ENCODE data around the gene OR5M10.
A peak's percentile ranks its signal among the peaks of the same experiment; 100 is the strongest.
"Not testable (repeated sequence)": the region's sequence is repeated elsewhere in the genome, so short reads cannot be mapped to it uniquely, and the experiment has no call there.

OR5M10 gene

DNA sequence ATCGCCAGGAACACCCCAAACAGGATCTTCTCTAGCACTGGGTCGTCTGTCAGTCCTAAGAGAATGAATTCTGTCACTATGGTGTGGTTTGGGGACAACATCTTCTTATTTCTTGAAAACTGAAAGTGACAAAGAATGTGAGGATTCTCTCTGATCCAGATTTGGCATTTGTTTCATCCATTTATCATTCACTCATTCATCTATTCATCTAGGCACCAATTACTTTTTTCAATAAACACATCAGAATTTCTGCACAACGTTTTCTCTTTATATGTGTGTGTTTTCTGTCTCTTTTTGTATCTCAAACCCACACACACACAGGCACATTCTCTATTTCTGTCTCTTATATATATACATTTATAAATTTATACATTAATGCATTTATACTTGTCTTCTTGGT lies at the start of gene OR5M10:
Gene OR5M10, minus strand, starts transcription at position 101 of the 400 bp plus-strand sequence. Its CDS starts 0 bp downstream, at position 101.
- Mint-ChIP-seq H3K36me3 (no peaks in the 10 kb centered on the region), H3K4me3 (no peak within 1 kb of the TSS), H3K27ac (no peak within 1 kb of the TSS), H3K9me3 (peaks cover 7% of the 10 kb centered on the region), H3K4me1 (no peaks in the 10 kb centered on the region)
- ATAC-seq: no peak
- no peak for DNase-seq (ENCODE audit: low spot score in 2 of 2)

DNA sequence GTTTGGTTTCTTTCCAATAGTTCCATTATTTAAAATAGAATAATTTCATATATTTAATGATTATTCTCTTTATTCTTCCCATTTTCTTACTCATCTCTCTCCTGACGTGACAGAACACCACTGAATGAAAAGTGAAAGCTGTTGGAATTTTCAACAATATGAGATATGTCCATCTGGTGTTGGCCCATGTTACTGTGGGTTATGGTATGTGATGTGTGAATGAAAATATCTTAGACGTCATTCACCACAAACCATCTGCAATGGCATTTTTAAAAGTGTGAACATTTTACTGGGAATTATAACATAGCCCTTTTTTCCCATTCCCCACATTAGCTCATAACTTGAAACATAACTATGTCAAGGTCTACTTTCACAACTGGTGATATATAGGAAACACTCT lies 48.4 kb upstream of the OR5M10 start:
- Mint-ChIP-seq H3K36me3 (no peaks in the 10 kb centered on the region), H3K9me3 (peaks cover 20% of the 10 kb centered on the region), H3K4me1 (no peaks in the 10 kb centered on the region), H3K4me3 (no peak overlapping the region), H3K27ac (no peak overlapping the region)
- no peak for ATAC-seq
- DNase-seq (ENCODE audit: low spot score in 2 of 2): no peak

DNA sequence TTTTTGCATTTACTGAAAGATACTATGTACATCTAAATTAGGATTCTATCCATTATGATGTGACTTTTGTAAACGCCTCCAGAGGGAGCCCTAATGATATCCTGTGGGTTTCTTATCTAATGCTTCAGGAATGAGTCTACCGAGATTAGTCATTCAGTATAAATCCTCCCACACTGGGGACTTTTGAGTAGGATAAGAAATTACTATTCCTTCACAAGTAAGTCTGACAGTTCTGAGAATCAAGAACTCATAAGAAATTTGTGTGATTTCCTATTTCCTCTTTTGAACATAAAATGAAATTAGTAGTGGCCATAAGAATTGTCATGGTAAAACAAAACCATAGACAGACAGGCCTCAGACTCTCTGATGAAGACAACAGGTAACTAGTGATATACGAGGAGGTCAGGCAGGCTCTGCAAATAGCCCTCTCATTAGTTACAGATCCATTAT lies 47.2 kb upstream of the OR5M10 start:
- ATAC-seq: peak; percentile 60
- no peak overlapping the region for H3K27ac Mint-ChIP-seq
- DNase-seq (ENCODE audit: low spot score in 2 of 2): no peak
- no peak overlapping the region for H3K4me3 Mint-ChIP-seq
- peaks cover 25% of the 10 kb centered on the region for H3K9me3 Mint-ChIP-seq
- no peaks in the 10 kb centered on the region for H3K36me3 Mint-ChIP-seq
- no peaks in the 10 kb centered on the region for H3K4me1 Mint-ChIP-seq

DNA sequence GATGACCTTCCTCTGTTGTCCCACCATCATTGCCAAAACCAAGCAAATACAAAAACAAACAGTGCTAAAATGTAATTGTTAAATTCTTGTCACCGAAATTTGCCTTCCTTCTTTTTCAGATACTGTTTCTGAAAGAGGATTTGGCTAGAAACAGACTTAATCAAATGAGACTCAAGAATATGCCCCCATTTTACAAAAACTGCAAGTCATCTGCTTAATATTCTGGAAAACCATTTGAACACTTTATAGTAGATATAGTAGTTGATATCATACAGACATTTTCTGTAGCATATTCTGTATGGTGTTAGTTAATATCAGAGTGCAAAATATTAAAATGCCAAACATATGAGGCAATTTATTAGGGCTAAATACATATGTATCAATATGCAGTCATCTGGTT lies 33.7 kb upstream of the OR5M10 start:
- Mint-ChIP-seq H3K36me3 (no peaks in the 10 kb centered on the region), H3K9me3 (peaks cover 15% of the 10 kb centered on the region), H3K27ac (no peak overlapping the region), H3K4me1 (no peaks in the 10 kb centered on the region), H3K4me3 (no peak overlapping the region)
- DNase-seq (ENCODE audit: low spot score in 2 of 2) (no peak), ATAC-seq (no peak)

DNA sequence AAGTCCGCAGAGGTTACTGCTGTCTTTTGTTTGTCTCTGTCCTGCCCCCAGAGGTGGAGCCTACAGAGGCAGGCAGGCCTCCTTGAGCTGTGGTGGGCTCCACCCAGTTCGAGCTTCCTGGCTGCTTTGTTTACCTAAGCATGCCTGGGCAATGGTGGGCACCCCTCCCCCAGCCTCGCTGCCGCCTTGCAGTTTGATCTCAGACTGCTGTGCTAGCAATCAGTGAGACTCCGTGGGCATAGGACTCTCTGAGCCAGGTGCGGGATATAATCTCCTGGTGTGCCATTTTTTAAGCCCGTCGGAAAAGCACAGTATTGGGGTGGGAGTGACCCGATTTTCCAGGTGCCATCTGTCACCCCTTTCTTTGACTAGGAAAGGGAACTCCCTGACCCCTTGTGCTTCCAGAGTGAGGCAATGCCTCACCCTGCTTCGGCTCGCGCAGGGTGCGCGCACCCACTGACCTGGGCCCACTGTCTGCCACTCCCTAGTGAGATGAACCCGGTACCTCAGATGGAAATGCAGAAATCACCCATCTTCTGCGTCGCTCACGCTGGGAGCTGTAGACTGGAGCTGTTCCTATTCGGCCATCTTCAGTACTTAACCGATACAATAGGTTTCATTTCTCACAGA lies 14.7 kb upstream of the OR5M10 start:
- H3K4me1 Mint-ChIP-seq; H3K27ac Mint-ChIP-seq; ATAC-seq; H3K4me3 Mint-ChIP-seq; DNase-seq (ENCODE audit: low spot score in 2 of 2); H3K36me3 Mint-ChIP-seq: not testable (repeated sequence)
- peaks cover 11% of the 10 kb centered on the region for H3K9me3 Mint-ChIP-seq

DNA sequence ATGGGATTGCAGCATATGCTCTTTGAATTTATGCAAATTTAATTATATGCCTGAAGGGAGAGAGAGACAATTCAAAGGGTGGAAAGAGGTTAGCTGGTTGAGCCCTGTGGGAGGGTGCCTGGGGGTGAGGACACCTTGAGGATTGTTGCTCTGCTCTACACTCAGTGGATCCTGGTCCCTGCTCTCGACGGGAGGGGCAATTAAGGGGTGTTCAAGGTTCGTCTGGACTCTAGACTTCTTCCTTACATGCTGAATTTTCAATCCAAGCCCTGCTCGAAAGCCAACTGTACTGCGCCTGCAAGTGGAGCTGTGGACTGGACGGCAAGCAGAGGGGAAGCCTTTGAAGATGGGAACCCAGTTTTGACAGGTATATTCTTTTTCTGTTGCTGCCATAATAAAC lies 18.9 kb downstream of the OR5M10 start:
- DNase-seq (ENCODE audit: low spot score in 2 of 2) (no peak), ATAC-seq (no peak)
- Mint-ChIP-seq H3K36me3 (no peaks in the 10 kb centered on the region), H3K27ac (no peak overlapping the region), H3K4me1 (no peaks in the 10 kb centered on the region), H3K9me3 (peaks cover 16% of the 10 kb centered on the region), H3K4me3 (no peak overlapping the region)

DNA sequence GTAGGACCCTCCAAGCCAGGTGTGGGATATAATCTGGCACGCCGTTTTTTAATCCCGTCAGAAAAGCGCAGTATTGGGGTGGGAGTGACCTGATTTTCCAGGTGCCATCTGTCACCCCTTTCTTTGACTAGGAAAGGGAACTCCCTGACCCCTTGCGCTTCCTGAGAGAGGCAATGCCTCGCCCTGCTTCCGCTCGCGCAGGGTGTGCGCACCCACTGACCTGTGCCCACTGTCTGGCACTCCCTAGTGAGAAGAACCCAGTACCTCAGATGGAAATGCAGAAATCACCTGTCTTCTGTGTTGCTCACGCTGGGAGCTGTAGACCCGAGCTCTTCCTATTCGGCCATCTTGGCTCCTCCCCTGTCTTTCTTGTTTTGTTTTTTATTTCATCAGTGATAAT lies 22.8 kb downstream of the OR5M10 start:
- not testable (repeated sequence) for H3K4me1 Mint-ChIP-seq; ATAC-seq; H3K36me3 Mint-ChIP-seq; DNase-seq (ENCODE audit: low spot score in 2 of 2); H3K27ac Mint-ChIP-seq; H3K9me3 Mint-ChIP-seq; H3K4me3 Mint-ChIP-seq

DNA sequence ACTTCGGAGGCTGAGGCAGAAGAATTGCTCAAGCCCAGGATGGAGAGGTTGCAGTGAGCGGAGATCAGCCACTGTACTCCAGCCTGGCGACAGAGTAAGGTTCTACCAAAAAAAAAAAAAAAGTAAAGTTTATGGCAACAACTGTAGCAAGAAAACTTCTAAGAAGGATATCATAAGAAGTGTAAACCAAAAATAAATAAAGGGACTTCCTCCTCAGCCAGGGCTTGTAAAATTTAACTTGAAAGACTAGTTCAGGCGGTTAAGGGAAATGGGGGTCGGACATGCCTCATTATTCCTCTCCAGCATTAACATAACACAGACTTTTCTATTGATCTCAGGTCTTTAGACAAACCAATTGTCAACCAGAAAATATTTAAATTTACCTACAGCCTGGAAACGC lies 32.0 kb downstream of the OR5M10 start:
- DNase-seq (ENCODE audit: low spot score in 2 of 2) (no peak), ATAC-seq (no peak)
- no peaks in the 10 kb centered on the region for H3K36me3 Mint-ChIP-seq
- peaks cover 15% of the 10 kb centered on the region for H3K9me3 Mint-ChIP-seq
- H3K4me1 Mint-ChIP-seq: no peaks in the 10 kb centered on the region
- H3K4me3 Mint-ChIP-seq: no peak overlapping the region
- H3K27ac Mint-ChIP-seq: no peak overlapping the region

DNA sequence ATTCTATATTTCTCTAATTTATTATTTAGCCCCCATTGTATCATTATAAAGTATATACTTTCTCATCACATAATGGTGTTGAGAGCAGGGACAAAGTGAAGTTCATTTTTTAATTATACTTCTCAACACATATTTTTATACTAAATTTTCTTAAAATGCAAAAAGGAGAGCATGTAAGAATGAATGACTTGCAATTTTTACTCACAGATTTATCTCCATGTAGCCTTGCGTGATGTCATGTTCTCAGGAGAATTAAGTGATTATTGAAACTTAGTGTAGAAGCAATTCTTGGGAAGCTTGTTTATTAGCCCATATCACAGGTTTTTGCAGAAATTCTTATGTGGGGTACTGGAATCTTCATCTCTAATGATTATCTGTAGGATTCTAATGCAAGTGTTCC lies 33.8 kb downstream of the OR5M10 start:
- no peak overlapping the region for H3K4me3 Mint-ChIP-seq
- no peaks in the 10 kb centered on the region for H3K36me3 Mint-ChIP-seq
- H3K4me1 Mint-ChIP-seq: no peaks in the 10 kb centered on the region
- ATAC-seq (no peak), DNase-seq (ENCODE audit: low spot score in 2 of 2) (no peak)
- H3K9me3 Mint-ChIP-seq: peaks cover 18% of the 10 kb centered on the region
- H3K27ac Mint-ChIP-seq: no peak overlapping the region

DNA sequence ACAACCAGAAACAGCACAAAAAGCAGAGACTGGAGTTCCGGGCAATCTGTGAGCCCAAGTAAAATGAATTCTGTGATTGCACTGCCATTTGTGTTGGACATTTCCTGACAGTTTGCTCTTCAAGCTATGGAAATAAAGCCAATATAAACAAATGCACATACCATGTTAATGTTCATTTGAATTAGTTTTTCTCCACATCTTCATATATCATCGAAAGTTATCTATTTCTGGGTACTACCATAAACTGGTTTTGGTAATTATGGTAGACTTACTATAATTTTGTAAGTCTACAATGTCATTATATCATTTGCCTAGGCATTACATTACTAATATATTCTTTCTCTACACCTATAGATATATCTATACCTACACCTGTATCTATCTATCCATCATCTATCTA lies 34.4 kb downstream of the OR5M10 start, which contains the start of gene OR5M11:
Gene OR5M11, minus strand, starts transcription at position 101 of the 400 bp plus-strand sequence. Its CDS starts 0 bp downstream, at position 101.
- Mint-ChIP-seq H3K27ac (no peak within 1 kb of the TSS), H3K36me3 (no peaks in the 10 kb centered on the region), H3K4me3 (no peak within 1 kb of the TSS), H3K9me3 (peaks cover 15% of the 10 kb centered on the region), H3K4me1 (no peaks in the 10 kb centered on the region)
- ATAC-seq: no peak
- DNase-seq (ENCODE audit: low spot score in 2 of 2): no peak

DNA sequence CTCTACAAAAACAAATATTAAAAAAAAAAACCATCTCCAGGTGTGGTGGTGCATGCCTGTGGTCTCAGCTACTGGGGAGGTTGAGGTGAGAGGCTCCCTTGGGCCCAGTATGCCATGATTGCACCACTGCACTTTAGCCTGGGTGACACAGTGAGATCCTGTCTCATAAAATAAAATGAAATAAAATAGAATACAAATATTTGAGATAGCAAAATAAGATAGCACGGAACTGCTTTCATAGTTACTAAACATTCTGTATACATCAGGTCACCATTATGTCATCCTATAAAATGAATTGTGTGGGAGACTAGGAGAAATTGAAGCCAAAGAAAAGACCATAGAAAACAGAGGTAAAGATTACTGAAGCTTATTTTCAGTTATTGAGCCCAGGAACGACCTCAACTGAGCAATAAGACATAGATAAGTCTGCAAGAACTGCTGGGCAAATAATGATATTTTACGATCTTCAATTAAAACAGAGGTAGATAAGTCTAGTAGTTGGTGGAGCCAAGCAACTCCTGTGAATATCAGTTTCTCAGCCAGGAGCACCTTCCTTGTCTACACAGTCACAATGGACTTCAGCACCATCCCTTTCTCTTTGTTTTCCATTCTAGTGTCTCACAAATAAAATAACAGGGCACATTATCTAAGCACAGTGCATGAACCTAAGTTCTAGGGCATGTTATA lies 44.3 kb downstream of the OR5M10 start:
- Mint-ChIP-seq H3K4me1 (no peaks in the 10 kb centered on the region), H3K36me3 (no peaks in the 10 kb centered on the region), H3K9me3 (peaks cover 10% of the 10 kb centered on the region), H3K27ac (no peak overlapping the region), H3K4me3 (no peak overlapping the region)
- ATAC-seq: no peak
- no peak for DNase-seq (ENCODE audit: low spot score in 2 of 2)

DNA sequence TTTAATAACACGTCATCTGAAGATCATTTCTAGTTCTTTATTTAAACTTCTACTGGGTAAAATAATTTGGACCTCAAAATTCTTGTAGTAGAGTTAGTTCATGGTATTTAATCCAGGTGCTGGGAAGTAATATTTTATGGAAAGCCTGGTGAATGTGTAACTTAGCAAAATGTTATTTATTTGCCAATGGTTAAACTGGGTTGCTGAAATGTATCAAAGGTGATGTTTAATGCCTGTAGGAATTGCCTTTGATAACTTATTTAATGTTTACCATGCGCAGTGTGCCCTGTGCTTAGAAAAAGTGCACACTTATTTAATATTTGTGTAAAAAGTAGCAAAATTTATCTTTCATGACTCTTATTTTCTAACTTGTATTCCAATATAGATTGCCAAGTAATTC lies 45.7 kb downstream of the OR5M10 start:
- no peak for ATAC-seq
- no peaks in the 10 kb centered on the region for H3K4me1 Mint-ChIP-seq
- no peak overlapping the region for H3K27ac Mint-ChIP-seq
- H3K36me3 Mint-ChIP-seq: no peaks in the 10 kb centered on the region
- no peak overlapping the region for H3K4me3 Mint-ChIP-seq
- no peak for DNase-seq (ENCODE audit: low spot score in 2 of 2)
- H3K9me3 Mint-ChIP-seq: peaks cover 10% of the 10 kb centered on the region

All from stimulated activated effector memory CD8-positive, alpha-beta T cell treated with anti-CD3 and anti-CD28 coated beads, Interleukin-12 subunit alpha, Interleukin-12 subunit beta, amount 100 ng/mL, for 72 hours (primary cell).